Ovary (tissue), 9 donors: ENCODE measurements around the gene SDK1. TPM values are rescaled to one million over a fixed set of nuclear protein-coding genes. Genes with fewer than 3 reads are reported as not detected.

Source experiments
- DNase-seq, 5 donors: peaks; one replicate each; pipeline ENCODE4 v3.0.0-alpha.2; 2019 to 2020
- H3K27ac ChIP-seq, 2 donors: fragments of 200-600 bp; one replicate each; pipeline versions ENCODE4 v1.5.1 to v1.8.0; 2019 to 2022
- H3K27me3 ChIP-seq: fragments of 200-600 bp; one replicate; pipeline ENCODE4 v1.8.0; 2022
- H3K36me3 ChIP-seq: fragments of 200-600 bp; sonication (generic); one replicate; pipeline ENCODE4 v1.5.1; 2019
- H3K4me1 ChIP-seq: one replicate; pipeline ENCODE4 v1.8.1; 2013; ENCODE audit warnings: mild to moderate bottlenecking, moderate library complexity; ENCODE audit not compliant: insufficient read depth
- H3K4me3 ChIP-seq: fragments of 200-600 bp; sonication (generic); one replicate; pipeline ENCODE4 v1.5.1; 2017
- H3K9me3 ChIP-seq, 2 donors: fragments of 200-600 bp in 1 of 2; sonication (generic) in 1 of 2; one replicate each; pipeline versions ENCODE4 v1.5.1 to v1.8.1; 2013 to 2019; ENCODE audit warnings: mild to moderate bottlenecking in 1 of 2, moderate library complexity in 1 of 2
- CTCF ChIP-seq, 3 donors: fragments of 450-650 bp in 2 of 3; fragments of 200-600 bp in 1 of 3; IDR thresholded peaks; one replicate each; pipeline versions ENCODE4 v1.5.1 to v1.8.0; 2016 to 2022; ENCODE audit warnings: antibody characterized with exemption in 3 of 3, mild to moderate bottlenecking in 1 of 3
- EP300 ChIP-seq: sonication (generic); formaldehyde crosslinking; IDR thresholded peaks from one replicate; pipeline ENCODE4 v1.6.1; 2017; ENCODE audit warnings: antibody characterized with exemption
- POLR2A ChIP-seq: fragments of 450-650 bp; IDR thresholded peaks from one replicate; pipeline ENCODE4 v1.6.1; 2017; ENCODE audit warnings: antibody characterized with exemption, mild to moderate bottlenecking, moderate library complexity
- WGBS, 3 donors: extraction: QIAGEN DNeasy Blood & Tissue Kit in 1 of 3; methylation state at CpG; one replicate each; pipeline versions ENCODE4 v1.1.5 to v1.1.7; 2013 to 2017; 5-methylcytosine and 5-hydroxymethylcytosine counted together
- intact Hi-C, 4 donors: fragments of 100-400 bp; cut with DNase I; formaldehyde crosslinking; loops; one replicate each; pipeline versions ENCODE4 v1.11.0 to v1.15.1; 2022 to 2023
- polyA plus RNA-seq, 2 donors: library from polyadenylated mRNA; stranded (reverse); fragments of 200-250 nt in 1 of 2; fragments of 350-450 nt in 1 of 2; fragmentation: Illumina TruSeq in 1 of 2; extraction: RNeasy Lipid Tissue Mini Kit (QIAGEN cat#74804) in 1 of 2; gene quantifications; one replicate each; pipeline ENCODE4 v1.2.3, GENCODE V29; 2013 to 2014
- total RNA-seq, 7 donors: library from RNA; depleted of rRNA in 2 of 7; stranded (reverse); fragments of >200 nt in 2 of 7; fragmentation: NEBNext Ultra II Directional in 3 of 7; extraction: Animal tissue kit (Norgen Biotek cat#: 25700) in 3 of 7; gene quantifications; one replicate each; pipeline versions ENCODE4 v1.1.0 to v1.2.4, GENCODE V29; 2016 to 2023
- donor health status: DM: no; HTN: no; CAD: no; lungs with moderate emphysema.
- donor health status: DM: no; HTN: no; CAD: no.
- donor health status: Bipolar disorder and iron deficiency.
- donor health status: DM: yes; HTN: yes; CAD: no.
- donor health status: DM: no; HTN: no; CAD: no.
- donor health status: DM: yes; HTN: yes; CAD: no.

Gene SDK1
- total and polyA plus RNA-seq, 9 donors, result 1.2 to 13.3 (median 4.4) TPM

DNA sequence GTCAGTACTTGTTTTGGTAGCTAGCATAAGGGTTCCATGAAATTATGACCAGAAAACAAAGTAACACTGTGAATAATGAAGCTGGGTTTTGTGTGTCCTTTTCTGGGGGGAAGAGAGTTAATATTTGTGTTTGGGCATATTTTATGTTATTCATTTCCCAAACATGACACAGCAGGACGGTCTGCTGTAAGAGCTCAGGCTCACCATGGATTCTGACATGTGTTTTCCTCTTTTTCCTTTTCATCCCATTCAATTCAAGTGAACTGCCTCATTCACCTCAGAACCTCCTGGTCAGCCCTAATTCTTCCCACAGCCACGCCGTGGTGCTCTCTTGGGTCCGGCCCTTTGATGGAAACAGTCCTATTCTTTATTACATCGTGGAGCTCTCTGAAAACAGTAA lies 685.9 kb downstream of the SDK1 start:
- intact Hi-C loops, result no loop called here
- Histone ChIP-seq H3K36me3 (no peaks in the 10 kb centered on the region), H3K9me3 (no peaks in the 10 kb centered on the region), H3K4me1 (no peaks in the 10 kb centered on the region), H3K4me3 (no peak overlapping the region), H3K27me3 (no peaks in the 10 kb centered on the region), H3K27ac (no peak overlapping the region)
- 33 to 61% (median 44%) methylated on average over 5 of the region's 5 CpGs for WGBS, 3 donors
- no peak for TF ChIP-seq POLR2A
- no peak for DNase-seq

DNA sequence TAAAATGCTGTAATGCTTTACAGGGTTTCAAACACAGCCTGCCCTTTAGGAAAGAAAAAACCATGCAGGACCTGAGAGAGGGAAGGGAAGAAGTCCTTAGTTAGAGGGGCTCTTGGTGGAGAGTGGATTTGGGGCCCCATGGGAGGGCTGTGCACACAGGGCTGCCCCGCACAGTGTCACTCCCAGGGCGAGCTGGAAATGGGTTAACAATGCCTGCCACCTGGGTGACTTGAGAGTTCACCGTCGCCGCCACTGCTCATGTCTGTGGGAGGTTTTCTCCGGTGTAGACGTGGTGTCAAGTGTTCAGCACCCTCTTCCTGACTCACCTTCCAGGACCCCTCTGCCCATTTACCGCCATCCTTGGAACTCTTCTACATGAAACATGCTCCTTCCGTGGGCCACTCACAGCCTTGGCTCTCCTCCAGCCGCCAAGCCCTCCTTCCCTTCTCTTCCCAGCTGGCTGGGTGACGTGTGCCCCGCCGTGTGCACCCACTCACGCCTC lies 686.4 kb downstream of the SDK1 start:
- Histone ChIP-seq H3K4me3 (no peak overlapping the region), H3K9me3 (no peaks in the 10 kb centered on the region), H3K36me3 (no peaks in the 10 kb centered on the region), H3K27me3 (no peaks in the 10 kb centered on the region), H3K4me1 (no peaks in the 10 kb centered on the region), H3K27ac (no peak overlapping the region)
- intact Hi-C loops, result no loop called here
- WGBS, 3 donors, result 68 to 95% (median 82%) methylated on average over 14 of the region's 14 CpGs
- TF ChIP-seq EP300, result no peak
- no peak for TF ChIP-seq CTCF (IDR thresholded peaks at IDR 0.05)
- no peak for TF ChIP-seq POLR2A
- no peak for DNase-seq

DNA sequence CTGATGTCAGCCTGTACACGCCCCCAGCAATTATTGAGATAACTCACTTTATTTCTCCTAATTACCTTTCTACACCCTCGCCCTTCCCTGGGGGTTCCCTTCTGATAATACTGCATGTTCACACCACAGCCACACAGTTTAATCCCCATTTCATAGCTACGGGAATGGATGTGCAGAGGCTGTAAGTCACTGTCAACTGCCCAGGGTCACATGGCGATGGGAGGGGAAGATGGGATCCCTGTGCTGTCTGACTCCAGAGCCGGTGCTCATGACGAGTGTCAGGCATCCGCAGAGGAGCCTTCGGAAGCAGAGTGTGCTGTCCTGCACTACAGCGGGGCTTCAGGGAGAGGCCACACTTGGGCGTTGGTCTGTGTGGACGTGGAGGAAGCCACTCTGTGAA lies 688.7 kb downstream of the SDK1 start:
- TF ChIP-seq EP300, result no peak
- Histone ChIP-seq H3K4me3 (no peak overlapping the region), H3K4me1 (no peaks in the 10 kb centered on the region), H3K27me3 (no peaks in the 10 kb centered on the region), H3K9me3 (no peaks in the 10 kb centered on the region), H3K27ac (no peak overlapping the region), H3K36me3 (no peaks in the 10 kb centered on the region)
- 87 to 92% (median 91%) methylated on average over 11 of the region's 11 CpGs for WGBS, 3 donors
- intact Hi-C loops, result no loop called here
- DNase-seq, result no peak

DNA sequence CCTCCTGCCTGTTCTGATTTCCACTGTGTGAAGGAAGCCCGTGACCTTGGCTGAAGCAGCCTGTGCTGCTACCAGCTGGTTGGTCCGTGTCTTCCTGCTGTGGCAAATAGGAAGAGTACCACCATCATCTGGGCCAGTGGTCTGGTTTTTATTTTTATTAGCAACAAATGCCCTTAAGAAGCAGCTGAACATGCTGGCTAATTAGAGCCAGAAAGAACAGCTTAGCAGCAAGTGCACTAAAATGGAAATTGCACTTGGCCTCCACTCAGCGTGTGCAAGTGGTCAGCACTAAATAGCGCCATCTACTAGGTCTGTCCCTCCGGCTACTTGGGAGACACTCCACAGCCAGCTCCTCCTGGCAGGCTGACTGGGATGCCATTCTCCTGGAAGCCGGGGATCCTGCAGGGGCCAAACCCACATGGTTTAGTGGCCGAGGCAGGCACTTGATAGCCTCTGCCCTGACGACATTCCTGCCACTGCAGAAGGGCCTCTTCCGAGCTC lies 690.7 kb downstream of the SDK1 start:
- no peak for DNase-seq
- WGBS, 3 donors, result 68 to 83% (median 82%) methylated on average over 9 of the region's 9 CpGs
- no peaks in the 10 kb centered on the region for H3K9me3 ChIP-seq
- no peaks in the 10 kb centered on the region for H3K36me3 ChIP-seq
- H3K27ac ChIP-seq, result no peak overlapping the region
- TF ChIP-seq CTCF (IDR thresholded peaks at IDR 0.05) (no peak), POLR2A (no peak), EP300 (no peak)
- no peak overlapping the region for H3K4me3 ChIP-seq
- H3K4me1 ChIP-seq, result no peaks in the 10 kb centered on the region
- intact Hi-C loops, result no loop called here
- no peaks in the 10 kb centered on the region for H3K27me3 ChIP-seq

DNA sequence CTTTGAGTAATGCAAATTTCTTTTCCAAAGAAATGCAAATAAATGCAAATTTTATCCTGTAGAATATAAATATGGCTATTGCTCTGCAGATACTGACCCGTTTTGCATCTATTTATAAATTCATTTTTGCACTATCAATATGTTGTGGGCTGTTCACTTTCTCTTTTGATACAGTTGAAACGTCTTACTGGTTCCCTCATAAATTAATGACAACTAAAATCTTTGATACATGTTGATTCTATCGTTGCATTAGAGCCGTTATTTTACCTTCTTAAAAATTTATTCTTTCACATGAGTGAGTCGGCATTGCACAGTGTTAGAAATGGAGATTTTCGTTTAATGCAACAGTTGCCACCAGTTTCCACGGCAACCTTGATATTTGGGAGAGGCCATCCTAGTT lies 691.8 kb downstream of the SDK1 start:
- H3K4me3 ChIP-seq, result no peak overlapping the region
- intact Hi-C loops, result no loop called here
- TF ChIP-seq CTCF (IDR thresholded peaks at IDR 0.05) (no peak), POLR2A (no peak), EP300 (no peak)
- DNase-seq, result no peak
- no peaks in the 10 kb centered on the region for H3K4me1 ChIP-seq
- 79 to 88% (median 83%) methylated on average over 7 of the region's 7 CpGs for WGBS, 3 donors
- no peaks in the 10 kb centered on the region for H3K9me3 ChIP-seq
- no peaks in the 10 kb centered on the region for H3K27me3 ChIP-seq
- H3K27ac ChIP-seq, result no peak overlapping the region
- H3K36me3 ChIP-seq, result no peaks in the 10 kb centered on the region
